Common myeloid progenitor, CD34-positive (primary cell): ENCODE results near the gene OTOG. TPM values are rescaled to one million over a fixed set of nuclear protein-coding genes. Genes with fewer than 3 reads are reported as not detected.

Experiments
- CTCF ChIA-PET: fragments of 350-600 bp; sonication (Branson Sonifier 250); formaldehyde crosslinking; loops from one replicate; lab custom pipeline; 2021; ENCODE audit warnings: antibody characterized with exemption; lab: Charles Lee
- POLR2A ChIA-PET: fragments of 350-600 bp; sonication (Branson Sonifier 250); formaldehyde crosslinking; loops from one replicate; lab custom pipeline; 2021; ENCODE audit warnings: antibody characterized with exemption; lab: Charles Lee
- DNase-seq, 3 donors: peaks; one replicate each; pipeline versions ENCODE4 v3.0.0 to v3.0.0-alpha.2; 2013
- H3K27ac ChIP-seq, 2 experiments: 1 replicate in 1 of 2; 2 replicates in 1 of 2; pipeline ENCODE4 v1.7.0; 2013; ENCODE audit warnings: inconsistent platforms in 2 of 2, low read length in 2 of 2, mild to moderate bottlenecking in 2 of 2, low read depth in 1 of 2, moderate library complexity in 1 of 2; ENCODE audit not compliant: severe bottlenecking in 2 of 2, insufficient read depth in 1 of 2, poor library complexity in 1 of 2
- H3K27me3 ChIP-seq, 5 experiments: replicated peaks in 2 of 5; 1 replicate in 3 of 5; 2 replicates in 2 of 5; pipeline versions ENCODE4 v1.6.1 to v1.7.0; 2013; ENCODE audit warnings: low read length in 4 of 5, mild to moderate bottlenecking in 2 of 5, moderate library complexity in 2 of 5, inconsistent platforms in 1 of 5; ENCODE audit not compliant: insufficient read depth in 5 of 5, control insufficient read depth in 4 of 5
- H3K36me3 ChIP-seq, 4 experiments: 1 replicate in 2 of 4; 2 replicates in 2 of 4; pipeline versions ENCODE4 v1.6.1 to v1.7.0; 2013; ENCODE audit warnings: low read length in 3 of 4, control low read depth in 1 of 4, mild to moderate bottlenecking in 1 of 4; ENCODE audit not compliant: control insufficient read depth in 4 of 4, insufficient read depth in 4 of 4
- H3K4me1 ChIP-seq, 4 experiments: 1 replicate in 3 of 4; 2 replicates in 1 of 4; pipeline versions ENCODE4 v1.6.1 to v1.7.1; 2013; ENCODE audit warnings: low read length in 3 of 4, mild to moderate bottlenecking in 3 of 4, control low read depth in 1 of 4, inconsistent platforms in 1 of 4, moderate library complexity in 1 of 4; ENCODE audit not compliant: control insufficient read depth in 4 of 4, insufficient read depth in 4 of 4; ENCODE audit errors: control extremely low read depth in 1 of 4
- H3K4me3 ChIP-seq, 7 experiments: 1 replicate in 4 of 7; 2 replicates in 3 of 7; pipeline versions ENCODE4 v1.5.1 to v1.7.0; 2013; ENCODE audit warnings: mild to moderate bottlenecking in 7 of 7, low read length in 6 of 7, moderate library complexity in 6 of 7, inconsistent platforms in 2 of 7, low read depth in 2 of 7, control low read depth in 1 of 7; ENCODE audit not compliant: insufficient read depth in 4 of 7, control insufficient read depth in 1 of 7; ENCODE audit errors: extremely low read depth in 1 of 7
- H3K9me3 ChIP-seq, 5 experiments: 1 replicate in 4 of 5; 2 replicates in 1 of 5; pipeline versions ENCODE4 v1.6.1 to v1.7.1; 2013; ENCODE audit warnings: low read length in 4 of 5, mild to moderate bottlenecking in 2 of 5, inconsistent platforms in 1 of 5, low read depth in 1 of 5, moderate library complexity in 1 of 5; ENCODE audit not compliant: control insufficient read depth in 4 of 5, insufficient read depth in 2 of 5; ENCODE audit errors: control extremely low read depth in 1 of 5
- WGBS: methylation state at CpG from one replicate; pipeline ENCODE4 v1.1.5; 2013; ENCODE audit not compliant: insufficient coverage; 5-methylcytosine and 5-hydroxymethylcytosine counted together
- polyA plus RNA-seq: library from polyadenylated mRNA; unstranded; fragments of 120-200 nt; gene quantifications from one replicate; pipeline ENCODE4 v1.2.1, GENCODE V29; 2013

The OTOG gene, protein sequence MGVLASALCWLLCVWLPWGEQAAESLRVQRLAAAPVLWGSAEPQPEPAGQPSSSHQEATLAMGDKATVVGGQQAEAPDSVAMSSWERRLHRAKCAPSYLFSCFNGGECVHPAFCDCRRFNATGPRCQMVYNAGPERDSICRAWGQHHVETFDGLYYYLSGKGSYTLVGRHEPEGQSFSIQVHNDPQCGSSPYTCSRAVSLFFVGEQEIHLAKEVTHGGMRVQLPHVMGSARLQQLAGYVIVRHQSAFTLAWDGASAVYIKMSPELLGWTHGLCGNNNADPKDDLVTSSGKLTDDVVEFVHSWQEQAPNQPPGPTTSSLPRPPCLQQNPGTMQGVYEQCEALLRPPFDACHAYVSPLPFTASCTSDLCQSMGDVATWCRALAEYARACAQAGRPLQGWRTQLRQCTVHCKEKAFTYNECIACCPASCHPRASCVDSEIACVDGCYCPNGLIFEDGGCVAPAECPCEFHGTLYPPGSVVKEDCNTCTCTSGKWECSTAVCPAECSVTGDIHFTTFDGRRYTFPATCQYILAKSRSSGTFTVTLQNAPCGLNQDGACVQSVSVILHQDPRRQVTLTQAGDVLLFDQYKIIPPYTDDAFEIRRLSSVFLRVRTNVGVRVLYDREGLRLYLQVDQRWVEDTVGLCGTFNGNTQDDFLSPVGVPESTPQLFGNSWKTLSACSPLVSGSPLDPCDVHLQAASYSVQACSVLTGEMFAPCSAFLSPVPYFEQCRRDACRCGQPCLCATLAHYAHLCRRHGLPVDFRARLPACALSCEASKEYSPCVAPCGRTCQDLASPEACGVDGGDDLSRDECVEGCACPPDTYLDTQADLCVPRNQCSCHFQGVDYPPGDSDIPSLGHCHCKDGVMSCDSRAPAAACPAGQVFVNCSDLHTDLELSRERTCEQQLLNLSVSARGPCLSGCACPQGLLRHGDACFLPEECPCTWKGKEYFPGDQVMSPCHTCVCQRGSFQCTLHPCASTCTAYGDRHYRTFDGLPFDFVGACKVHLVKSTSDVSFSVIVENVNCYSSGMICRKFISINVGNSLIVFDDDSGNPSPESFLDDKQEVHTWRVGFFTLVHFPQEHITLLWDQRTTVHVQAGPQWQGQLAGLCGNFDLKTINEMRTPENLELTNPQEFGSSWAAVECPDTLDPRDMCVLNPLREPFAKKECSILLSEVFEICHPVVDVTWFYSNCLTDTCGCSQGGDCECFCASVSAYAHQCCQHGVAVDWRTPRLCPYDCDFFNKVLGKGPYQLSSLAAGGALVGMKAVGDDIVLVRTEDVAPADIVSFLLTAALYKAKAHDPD (N-terminal part only)
- polyA plus RNA-seq: not detected

DNA sequence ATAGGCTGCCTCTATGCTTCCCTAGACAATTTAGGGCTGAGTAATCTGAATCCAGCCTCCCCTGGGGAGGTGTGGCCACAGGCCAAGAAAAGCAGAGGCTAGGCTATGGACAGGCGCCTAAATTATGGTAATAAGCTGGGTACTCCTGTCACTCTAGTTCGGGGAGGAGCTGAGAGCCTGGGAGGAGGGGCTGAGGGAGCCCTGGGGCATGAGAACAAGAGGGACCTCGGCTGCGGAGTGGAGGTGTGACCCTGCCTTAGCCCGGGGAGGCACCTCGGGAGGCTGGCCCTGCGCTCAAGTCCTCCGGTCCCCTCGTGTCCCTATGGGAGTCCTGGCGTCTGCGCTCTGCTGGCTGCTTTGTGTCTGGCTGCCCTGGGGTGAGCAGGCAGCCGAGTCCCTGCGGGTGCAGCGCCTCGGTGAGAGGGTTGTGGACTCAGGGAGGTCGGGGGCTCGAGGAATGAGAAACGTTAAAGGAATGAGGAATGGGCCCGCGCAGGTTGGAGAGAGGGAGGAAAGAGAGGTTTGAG is at the start of gene OTOG:
OTOG (plus strand) TSS at position 209 of the 527 bp plus-strand sequence; CDS start at position 323, 114 bp downstream.
- Histone ChIP-seq H3K4me1 (peaks cover 0 to 5% (median 3%) of the 10 kb centered on the region in 4 experiments), H3K9me3 (no peaks in the 10 kb centered on the region), H3K36me3 (no peaks in the 10 kb centered on the region), H3K27me3 (peaks cover 0 to 65% (median 24%) of the 10 kb centered on the region in 5 experiments), H3K4me3 (no peak within 1 kb of the TSS), H3K27ac (no peak within 1 kb of the TSS)
- ChIA-PET POLR2A (no interaction called here), CTCF (interaction anchor here (1.0 to 2.1 kb wide), 2 partner anchors 18 to 20 kb away, joined by 3 to 8 read pairs; no protein-coding TSS in a partner anchor)
- no peak for DNase-seq
- 21% methylated on average over 20 of the region's 20 CpGs for WGBS

DNA sequence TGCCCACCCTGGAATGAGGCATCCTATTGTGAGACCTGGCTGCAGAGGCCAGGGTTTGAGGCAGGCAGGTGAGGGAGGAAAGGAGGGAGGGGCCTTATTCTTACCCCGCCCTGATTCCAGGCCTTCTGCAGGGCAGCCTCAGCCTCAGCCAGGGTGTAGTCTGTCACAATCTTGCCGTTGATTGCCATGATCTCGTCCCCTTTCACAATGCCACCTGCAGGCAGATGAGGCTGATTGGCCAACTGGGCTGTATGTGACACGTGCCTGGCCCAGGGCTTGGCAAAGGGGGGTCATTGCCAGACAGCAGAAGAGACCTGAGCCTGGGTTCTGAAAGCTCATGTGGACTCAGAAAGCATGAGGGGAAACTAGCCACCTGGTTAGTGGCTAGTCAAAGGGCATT is 49.0 kb upstream of the OTOG start:
- 72% methylated on average over 4 of the region's 4 CpGs for WGBS
- Histone ChIP-seq H3K27ac (no peak overlapping the region), H3K4me1 (no peaks in the 10 kb centered on the region), H3K9me3 (no peaks in the 10 kb centered on the region), H3K27me3 (peaks cover 0 to 4% (median 0%) of the 10 kb centered on the region in 5 experiments), H3K4me3 (no peak overlapping the region), H3K36me3 (no peaks in the 10 kb centered on the region)
- ChIA-PET CTCF (interaction anchor here (1.9 to 11.4 kb wide), 2 partner anchors 10 to 114 kb away, joined by 6 to 220 read pairs; no protein-coding TSS in a partner anchor), POLR2A (no interaction called here)
- peak in 1 of 3 donors; percentile 11 for DNase-seq

DNA sequence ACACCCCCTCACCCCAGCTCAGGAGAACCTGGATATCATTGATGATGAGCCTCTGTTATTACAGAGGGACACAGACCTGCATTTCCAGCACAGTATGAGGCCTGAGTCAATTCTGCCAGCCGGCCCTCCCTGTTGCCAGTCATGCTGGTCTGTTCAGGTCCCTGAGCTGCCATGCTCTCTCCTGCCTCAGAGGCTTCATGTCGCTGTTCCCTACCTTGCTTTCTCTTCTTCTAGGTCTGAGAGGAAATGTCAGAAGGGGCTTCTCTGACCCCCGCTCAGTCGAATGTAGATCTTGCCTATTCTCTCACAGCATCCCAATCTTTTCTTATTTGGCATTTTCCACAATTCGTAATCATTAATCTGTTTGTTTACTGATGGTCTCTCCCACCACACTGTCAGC is 48.6 kb upstream of the OTOG start:
- ChIA-PET POLR2A (no interaction called here), CTCF (interaction anchor here (1.9 to 11.4 kb wide), 2 partner anchors 10 to 114 kb away, joined by 6 to 220 read pairs; no protein-coding TSS in a partner anchor)
- no peak overlapping the region for H3K4me3 ChIP-seq
- H3K4me1 ChIP-seq: no peaks in the 10 kb centered on the region
- no peaks in the 10 kb centered on the region for H3K9me3 ChIP-seq
- no peaks in the 10 kb centered on the region for H3K36me3 ChIP-seq
- H3K27me3 ChIP-seq: peaks cover 0 to 4% (median 0%) of the 10 kb centered on the region in 5 experiments
- WGBS: 90% methylated on average over 5 of the region's 5 CpGs
- DNase-seq: no peak
- H3K27ac ChIP-seq: no peak overlapping the region

DNA sequence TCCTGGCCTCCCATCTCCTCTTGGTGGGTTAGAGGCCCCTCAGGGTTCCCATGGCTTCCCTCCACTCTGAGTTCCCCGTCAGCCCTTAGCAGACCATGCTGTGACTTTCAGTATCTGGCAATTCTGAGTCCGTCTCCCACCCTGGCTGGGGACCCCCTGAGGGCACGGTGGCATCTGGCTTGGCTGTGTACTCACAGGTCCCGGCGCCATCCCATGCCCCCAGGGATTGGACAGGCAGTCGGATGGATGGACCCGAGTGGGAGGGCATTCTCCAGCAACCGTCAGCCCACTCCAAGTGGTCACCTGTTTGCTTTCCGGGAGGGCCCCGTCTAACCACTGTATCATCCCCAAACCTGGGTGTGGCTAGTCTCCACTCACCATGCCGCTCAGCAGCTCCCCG is 46.4 kb upstream of the OTOG start:
- Histone ChIP-seq H3K36me3 (no peaks in the 10 kb centered on the region), H3K27me3 (peaks cover 0 to 4% (median 0%) of the 10 kb centered on the region in 5 experiments), H3K4me1 (no peaks in the 10 kb centered on the region), H3K27ac (no peak overlapping the region), H3K4me3 (no peak overlapping the region), H3K9me3 (no peaks in the 10 kb centered on the region)
- no peak for DNase-seq
- ChIA-PET POLR2A (no interaction called here), CTCF (interaction anchor here (0.5 to 11.4 kb wide), 4 partner anchors 8 to 117 kb away, joined by 3 to 220 read pairs (median 4); partner anchors contain the start of gene KCNJ11)
- WGBS: 97% methylated on average over 11 of the region's 12 CpGs

DNA sequence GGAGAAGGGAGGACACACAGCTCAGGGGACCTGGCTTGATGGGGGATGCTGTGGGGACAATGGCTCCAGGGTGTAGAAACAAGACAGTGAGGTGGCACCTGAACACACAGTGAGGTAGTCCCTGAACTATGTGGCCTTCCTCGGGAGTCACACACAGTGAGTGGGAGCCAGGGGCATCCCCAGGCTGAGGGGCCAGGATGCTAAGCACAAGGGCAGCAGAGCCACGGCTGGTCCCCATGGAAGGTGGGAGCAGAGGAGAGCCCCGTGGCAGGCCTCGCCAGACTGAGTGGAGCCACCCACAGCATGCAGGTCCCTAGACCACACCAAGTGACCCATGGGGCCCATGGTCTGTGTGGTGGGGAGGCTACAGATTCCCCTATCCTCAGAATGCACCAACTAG is 44.4 kb upstream of the OTOG start:
- POLR2A ChIA-PET: no interaction called here
- Histone ChIP-seq H3K36me3 (no peaks in the 10 kb centered on the region), H3K27ac (no peak overlapping the region), H3K9me3 (no peaks in the 10 kb centered on the region), H3K27me3 (peaks cover 0 to 2% (median 0%) of the 10 kb centered on the region in 5 experiments), H3K4me1 (no peaks in the 10 kb centered on the region), H3K4me3 (no peak overlapping the region)
- WGBS: 100% methylated on average over 1 of the region's 4 CpGs
- CTCF ChIA-PET: interaction anchor here (1.0 to 11.4 kb wide), 12 partner anchors 10 to 683 kb away, joined by 3 to 220 read pairs (median 5); partner anchors contain the start of gene KCNJ11
- DNase-seq: no peak
